K562 (cell line): ENCODE results near the gene CLCN6. TPM values are rescaled to one million over a fixed set of nuclear protein-coding genes. Genes with fewer than 3 reads are reported as not detected.

Experiments used
- FOXP1 ChIP-seq: sonication (generic); formaldehyde crosslinking; IDR thresholded peaks from 2 replicates; pipeline ENCODE4 v1.8.0; 2022; ENCODE audit warnings: mild to moderate bottlenecking, missing genetic modification reagents
- HDAC3 ChIP-seq: fragments of 450-650 bp; IDR thresholded peaks from 2 replicates; pipeline ENCODE4 v1.6.1; 2018; ENCODE audit warnings: borderline replicate concordance, mild to moderate bottlenecking, moderate library complexity; ENCODE audit not compliant: partially characterized antibody
- HNRNPLL ChIP-seq: fragments of 200-400 bp; formaldehyde crosslinking; IDR thresholded peaks from 2 replicates; pipeline ENCODE4 v1.6.1; 2017; ENCODE audit warnings: low read length, low read depth, mild to moderate bottlenecking; ENCODE audit not compliant: poor library complexity, severe bottlenecking
- MNT ChIP-seq, 2 experiments: fragments of 450-650 bp; conservative IDR thresholded peaks; 2 replicates each; pipeline ENCODE4 v1.6.1; 2017; ENCODE audit warnings: mild to moderate bottlenecking in 2 of 2, moderate library complexity in 2 of 2
- NR1H2 ChIP-seq: sonication (generic); formaldehyde crosslinking; IDR thresholded peaks from 2 replicates; pipeline ENCODE4 v1.4.0; 2020; ENCODE audit warnings: mild to moderate bottlenecking, missing genetic modification reagents
- NUFIP1 ChIP-seq: fragments of 450-650 bp; IDR thresholded peaks from 2 replicates; pipeline ENCODE4 v1.6.1; 2018; ENCODE audit not compliant: partially characterized antibody
- PRMT5 ChIP-seq: sonication (generic); formaldehyde crosslinking; IDR thresholded peaks from 2 replicates; pipeline ENCODE4 v1.5.0; 2020; ENCODE audit warnings: missing genetic modification reagents
- RBM39 ChIP-seq: fragments of 200-400 bp; formaldehyde crosslinking; optimal IDR thresholded peaks from 2 replicates; pipeline ENCODE3; 2018; ENCODE audit warnings: low read depth, low read length
- SETDB1 ChIP-seq: IDR thresholded peaks from one replicate; pipeline ENCODE4 v1.6.1; 2012; ENCODE audit warnings: low read length, control low read depth, inconsistent platforms
- SFPQ ChIP-seq: fragments of 200-400 bp; formaldehyde crosslinking; IDR thresholded peaks from 2 replicates; pipeline ENCODE4 v1.6.1; 2017; ENCODE audit warnings: mild to moderate bottlenecking, low read depth, low read length, moderate library complexity
- TBL1XR1 ChIP-seq, 2 experiments: IDR thresholded peaks; 2 replicates each; pipeline ENCODE4 v1.6.1; 2012; ENCODE audit warnings: improper control_type of control experiment in 2 of 2, low read length in 2 of 2, mild to moderate bottlenecking in 1 of 2
- TEAD1 ChIP-seq, 2 experiments: fragments of 450-650 bp in 1 of 2; sonication (generic) in 1 of 2; formaldehyde crosslinking; IDR thresholded peaks; 2 replicates each; pipeline versions ENCODE4 v1.4.0 to v1.8.0; 2020 to 2022; ENCODE audit warnings: mild to moderate bottlenecking in 2 of 2, missing genetic modification reagents in 1 of 2
- THRA ChIP-seq: fragments of 450-650 bp; IDR thresholded peaks from 2 replicates; pipeline ENCODE4 v1.6.1; 2017; ENCODE audit warnings: mild to moderate bottlenecking, moderate library complexity
- USF1 ChIP-seq: sonication (generic); formaldehyde crosslinking; IDR thresholded peaks from 2 replicates; pipeline ENCODE4 v1.9.0; 2022; ENCODE audit warnings: mild to moderate bottlenecking, missing genetic modification reagents
- ZNF239 ChIP-seq: fragments of 250-450 bp; sonication (Bioruptor Pico); IDR thresholded peaks from 2 replicates; pipeline ENCODE4 v1.4.0; 2020; ENCODE audit warnings: mild to moderate bottlenecking
- ZNF609 ChIP-seq: sonication (generic); formaldehyde crosslinking; IDR thresholded peaks from 2 replicates; pipeline ENCODE4 v1.8.1; 2023; ENCODE audit warnings: missing genetic modification reagents, mild to moderate bottlenecking, borderline replicate concordance
- polyA plus RNA-seq, 8 experiments: library from polyadenylated mRNA; depleted of rRNA in 4 of 8; stranded (reverse) in 5 of 8; unstranded in 3 of 8; fragments of >200 nt; fragmentation: Nextera tagmentation in 2 of 8; fragmentation: Illumina TruSeq in 1 of 8; extraction: Ambion mirVana in 2 of 8; extraction: Trizol in 1 of 8; gene quantifications; 2 replicates each; pipeline versions ENCODE4 v1.2.1 to v1.2.3, GENCODE V29; 2011 to 2014; ENCODE audit warnings: inconsistent platforms in 1 of 8, missing spikeins in 1 of 8
- total RNA-seq, 7 experiments: library from RNA; depleted of rRNA in 6 of 7; stranded (reverse); fragments of >200 nt in 6 of 7; fragmentation: Illumina TruSeq in 2 of 7; extraction: Trizol in 2 of 7; gene quantifications; 2 replicates each; pipeline versions ENCODE4 v1.2.1 to v1.2.3, GENCODE V29; 2011 to 2021; ENCODE audit warnings: low replicate concordance in 1 of 7

The CLCN6 gene
- total and polyA plus RNA-seq, 9 of the 15 experiments (the other 6 are each of a cell fraction or from before 2014, with no cell fraction given): 2.0 to 21.8 (median 13.6) TPM

- TF ChIP-seq SFPQ: no peak
- no peak for TF ChIP-seq HDAC3
- TF ChIP-seq TBL1XR1 (IDR thresholded peaks at IDR 0.05; ENCODE audit: low read length in 2 of 2): peak; percentile 80 to 89; a peak in 3 of 4 replicates
- peak; percentile 67 for TF ChIP-seq ZNF239 (CRISPR knock-in tag)
- no peak for TF ChIP-seq NUFIP1
- peak; percentile 29 for TF ChIP-seq RBM39
- peak; percentile 73 to 87 for TF ChIP-seq MNT (conservative IDR thresholded peaks at IDR 0.05)
- peak; percentile 68 to 72; a peak in 3 of 4 replicates for TF ChIP-seq TEAD1 (CRISPR knock-in tag; IDR thresholded peaks at IDR 0.05)
- no peak for TF ChIP-seq FOXP1 (CRISPR knock-in tag)
- TF ChIP-seq ZNF609: 0 out of 2 replicates have a peak, but pooled peaks have one; percentile 62
- peak; percentile 77 for TF ChIP-seq USF1 (CRISPR knock-in tag)
- peak; percentile 27 for TF ChIP-seq HNRNPLL
- TF ChIP-seq THRA: no peak
- TF ChIP-seq SETDB1: no peak
- no peak for TF ChIP-seq PRMT5
- TF ChIP-seq NR1H2 (CRISPR knock-in tag): no peak
These were observed 77.0 kb downstream of the CLCN6 start (continued) for GRCh38 chr1:11882814-11883538.
